A673 (cell line): Measurements from ENCODE around the gene IL17A.

Source experiments
- CTCF ChIP-seq: fragments of 300-800, 200-600 bp; sonication (generic); conservative IDR thresholded peaks from 2 replicates; pipeline ENCODE4 v1.5.1; 2017; ENCODE audit warnings: low read depth, mild to moderate bottlenecking, antibody characterized with exemption, low read length, moderate library complexity, mixed read lengths
- EZH2 ChIP-seq: fragments of 200-600 bp; sonication (generic); IDR thresholded peaks from 2 replicates; pipeline ENCODE4 v1.6.1; 2017; ENCODE audit warnings: borderline replicate concordance, low read depth, mild to moderate bottlenecking, mixed read lengths, antibody characterized with exemption, low read length; ENCODE audit not compliant: poor library complexity, severe bottlenecking

- TF ChIP-seq CTCF (no peak), EZH2 (no peak)
Measured at GRCh38 chr6:52155791-52156576, 30.2 kb upstream of the IL17A start.
